Natural killer cell treated with Interleukin-12 subunit alpha and Interleukin-12 subunit beta and Interleukin-15 and Interleukin-18, amount 100 ng/mL, for 72 hours (primary cell): Measurements from ENCODE around the gene CTNND1. TPM values are rescaled to one million over a fixed set of nuclear protein-coding genes. Genes with fewer than 3 reads are reported as not detected.

Experiments used
- ATAC-seq, 2 donors: fragments of 150-1000 bp; cut with Tn5 transposase in 1 of 2; sonication (Bioruptor Pico), chemical (Tn5 transposase) in 1 of 2; 2 replicates each; pipeline ENCODE4 v1.10.0; 2021
- DNase-seq: peaks from one replicate; pipeline ENCODE4 v3.0.0; 2022; ENCODE audit warnings: low spot score
- H3K27ac Mint-ChIP-seq, 2 donors: 1 replicate in 1 of 2; 2 replicates in 1 of 2; pipeline ENCODE4 v1.8.0; 2022; ENCODE audit warnings: mixed read lengths in 2 of 2, mild to moderate bottlenecking in 1 of 2, moderate library complexity in 1 of 2
- H3K27me3 Mint-ChIP-seq, 2 donors: 1 replicate in 1 of 2; 2 replicates in 1 of 2; pipeline ENCODE4 v1.8.0; 2022; ENCODE audit warnings: mixed read lengths in 2 of 2
- H3K36me3 Mint-ChIP-seq: one replicate; pipeline ENCODE4 v1.8.0; 2022; ENCODE audit warnings: mixed read lengths
- H3K4me1 Mint-ChIP-seq, 2 donors: 1 replicate in 1 of 2; 2 replicates in 1 of 2; pipeline ENCODE4 v1.8.0; 2022; ENCODE audit warnings: low read depth in 2 of 2, mixed read lengths in 2 of 2, mild to moderate bottlenecking in 1 of 2
- H3K4me3 Mint-ChIP-seq: one replicate; pipeline ENCODE4 v1.8.0; 2022; ENCODE audit warnings: mixed read lengths
- H3K9me3 Mint-ChIP-seq: 2 replicates; pipeline ENCODE4 v1.8.0; 2022; ENCODE audit warnings: mixed read lengths
- total RNA-seq, 2 donors: library from RNA; stranded (reverse); gene quantifications; one replicate each; pipeline ENCODE4 v1.2.3, GENCODE V29; 2022

CTNND1 gene
- total RNA-seq, 2 donors from 2014 or later: 9.2 to 10.6 TPM

DNA sequence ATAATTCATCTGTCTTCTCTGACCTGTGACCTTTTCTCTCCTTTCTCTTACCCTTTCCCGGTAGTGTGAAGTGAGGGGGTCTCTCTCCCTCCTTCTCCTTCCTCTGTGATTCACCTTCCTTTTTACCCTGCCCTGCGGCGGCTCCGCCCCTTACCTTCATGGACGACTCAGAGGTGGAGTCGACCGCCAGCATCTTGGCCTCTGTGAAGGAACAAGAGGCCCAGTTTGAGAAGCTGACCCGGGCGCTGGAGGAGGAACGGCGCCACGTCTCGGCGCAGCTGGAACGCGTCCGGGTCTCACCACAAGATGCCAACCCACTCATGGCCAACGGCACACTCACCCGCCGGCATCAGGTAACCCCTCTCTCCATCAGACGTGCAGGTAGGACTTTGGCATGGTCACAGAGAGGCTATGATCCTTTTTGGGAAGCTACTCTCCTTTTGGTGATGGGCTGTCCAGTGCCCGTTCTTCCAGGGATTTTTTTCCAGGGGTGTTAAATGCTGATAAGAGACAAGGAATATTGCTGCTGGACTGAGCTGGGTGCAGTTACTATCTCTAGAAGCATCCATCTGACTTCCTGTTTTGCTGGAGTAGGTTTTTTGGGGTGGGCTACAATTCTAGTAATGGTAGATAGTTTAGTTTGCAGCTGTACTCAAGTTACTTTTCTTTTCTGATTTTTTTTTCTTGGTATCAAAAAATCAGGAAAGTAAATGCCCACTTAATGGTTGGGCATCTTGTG lies 29.9 kb downstream of the CTNND1 start:
- Mint-ChIP-seq H3K4me1 (peaks cover 24 to 38% of the 10 kb centered on the region in 2 donors), H3K27me3 (no peaks in the 10 kb centered on the region), H3K4me3 (peak overlapping the region; percentile 70), H3K9me3 (no peaks in the 10 kb centered on the region), H3K27ac (peak overlapping the region; percentile 45 to 61), H3K36me3 (no peaks in the 10 kb centered on the region)
- DNase-seq (no peak), ATAC-seq (no peak)

DNA sequence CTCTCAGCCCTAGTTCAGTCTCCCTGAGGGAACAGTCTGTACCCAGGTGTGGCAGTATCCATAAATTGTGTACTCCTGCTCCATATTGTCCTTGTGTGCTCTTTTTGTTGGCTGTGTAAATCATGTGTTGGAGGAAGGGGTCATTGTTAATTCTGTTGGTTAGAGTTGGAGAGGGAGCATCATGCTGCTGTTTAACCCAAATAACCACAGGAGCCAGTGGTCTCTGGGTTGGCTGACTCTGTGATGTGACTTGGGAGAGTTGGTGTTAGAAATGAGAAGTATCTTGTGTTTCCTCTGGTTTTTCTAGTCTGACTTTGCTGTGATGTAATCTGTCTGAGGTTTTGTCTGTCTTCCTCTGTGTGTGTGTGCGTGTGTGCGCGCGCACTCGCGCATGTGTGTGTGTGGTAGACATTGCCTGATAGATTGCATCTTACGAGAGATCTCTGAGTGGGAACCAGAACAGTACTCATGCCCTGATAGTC lies 30.5 kb downstream of the CTNND1 start:
- Mint-ChIP-seq H3K4me1 (peaks cover 24 to 38% of the 10 kb centered on the region in 2 donors), H3K4me3 (peak overlapping the region; percentile 70), H3K27ac (peak overlapping the region; percentile 45 to 61), H3K9me3 (no peaks in the 10 kb centered on the region), H3K27me3 (no peaks in the 10 kb centered on the region), H3K36me3 (no peaks in the 10 kb centered on the region)
- peak; percentile 88 for DNase-seq
- peak; percentile 96 to 97 for ATAC-seq

- no peak for DNase-seq
- no peaks in the 10 kb centered on the region for H3K9me3 Mint-ChIP-seq
- peak overlapping the region; percentile 45 to 61 for H3K27ac Mint-ChIP-seq
- ATAC-seq: peak in 1 of 2 donors; percentile 37
- no peaks in the 10 kb centered on the region for H3K36me3 Mint-ChIP-seq
- H3K27me3 Mint-ChIP-seq: no peaks in the 10 kb centered on the region
- H3K4me1 Mint-ChIP-seq: peaks cover 24 to 37% of the 10 kb centered on the region in 2 donors
- H3K4me3 Mint-ChIP-seq: peak overlapping the region; percentile 70
Measured at GRCh38 chr11:57792870-57793269, 31.3 kb downstream of the CTNND1 start.

DNA sequence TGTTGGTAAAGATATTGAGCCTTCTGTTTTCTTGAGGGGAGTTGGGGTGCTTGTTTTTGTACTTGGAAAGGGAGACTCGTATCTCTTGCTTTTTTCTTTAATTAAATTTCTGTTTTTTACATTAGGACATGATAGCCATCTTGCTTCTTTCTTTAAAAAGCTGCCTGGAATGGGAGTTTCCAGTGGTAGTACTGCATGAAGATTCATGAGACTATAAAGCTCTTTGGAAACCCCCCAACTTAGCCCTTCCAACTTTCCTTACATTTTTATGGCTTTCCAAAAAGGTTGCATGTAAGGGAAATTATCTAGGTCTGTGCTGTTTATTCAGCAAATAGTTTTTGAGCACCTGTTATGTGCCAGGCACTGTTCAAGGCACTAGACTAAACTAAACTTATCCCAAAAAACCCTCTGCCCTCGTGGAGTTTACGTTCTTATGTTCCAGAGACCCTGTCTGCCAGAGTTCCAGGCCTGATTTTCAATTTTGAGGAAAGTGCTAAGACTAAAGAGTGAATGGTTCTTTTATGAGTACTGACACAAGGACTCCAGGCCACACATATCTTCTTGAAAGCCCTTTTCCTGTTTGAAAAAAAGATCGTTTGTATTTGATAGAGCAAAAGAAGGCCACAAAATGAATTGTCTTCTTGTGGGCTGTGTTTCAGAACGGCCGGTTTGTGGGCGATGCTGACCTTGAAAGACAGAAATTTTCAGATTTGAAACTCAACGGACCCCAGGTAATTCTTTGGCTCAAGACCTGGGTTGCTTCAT lies 31.9 kb downstream of the CTNND1 start:
- H3K4me1 Mint-ChIP-seq: peaks cover 24 to 32% of the 10 kb centered on the region in 2 donors
- no peaks in the 10 kb centered on the region for H3K36me3 Mint-ChIP-seq
- H3K9me3 Mint-ChIP-seq: no peaks in the 10 kb centered on the region
- H3K4me3 Mint-ChIP-seq: peak overlapping the region; percentile 70
- ATAC-seq (no peak), DNase-seq (no peak)
- H3K27me3 Mint-ChIP-seq: no peaks in the 10 kb centered on the region
- peak overlapping the region; percentile 45 to 61 for H3K27ac Mint-ChIP-seq

GRCh38 chr11:57798905-57799559 lies 37.4 kb downstream of the CTNND1 start:
- Mint-ChIP-seq H3K36me3 (peaks cover 5% of the 10 kb centered on the region), H3K27ac (peak overlapping the region in 1 of 2 donors; percentile 25)
- ATAC-seq: no peak

DNA sequence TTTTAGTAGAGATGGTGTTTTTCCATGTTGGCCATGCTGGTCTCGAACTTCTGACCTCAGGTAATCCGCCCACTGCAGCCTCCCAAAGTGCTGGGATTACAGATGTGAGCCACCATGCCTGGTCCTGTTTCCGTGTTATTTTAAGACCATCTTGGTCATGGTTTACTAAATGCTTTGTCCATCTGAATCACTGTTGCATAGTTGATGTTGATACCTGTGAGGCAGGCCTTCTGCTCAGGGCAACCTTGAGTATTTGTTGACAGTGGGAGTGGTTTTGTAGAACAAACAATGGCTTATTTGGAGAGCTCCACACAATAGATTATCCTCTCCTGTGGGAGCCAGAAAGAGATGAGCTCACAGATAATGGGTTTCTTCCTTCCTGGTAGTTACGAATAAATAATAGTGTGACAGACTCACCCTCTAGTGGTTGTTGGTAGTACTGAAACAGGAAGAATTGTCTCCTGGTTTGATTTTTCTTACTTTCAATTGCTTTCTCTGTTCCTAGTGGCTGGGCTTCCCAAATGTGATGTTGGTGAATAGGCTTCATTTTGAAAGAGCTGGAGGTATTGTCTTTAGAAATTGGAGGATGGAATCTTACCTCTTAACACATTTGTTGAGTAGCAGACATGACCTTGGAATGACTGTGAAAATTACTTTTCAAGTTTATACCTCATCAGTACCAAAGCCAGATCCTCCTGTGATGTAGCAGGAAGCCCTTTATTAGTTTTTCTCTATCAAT lies 39.0 kb downstream of the CTNND1 start:
- peak overlapping the region; percentile 64 to 74 for H3K27ac Mint-ChIP-seq
- H3K4me3 Mint-ChIP-seq: peak overlapping the region; percentile 40
- H3K4me1 Mint-ChIP-seq: peaks cover 10 to 11% of the 10 kb centered on the region in 2 donors
- DNase-seq (no peak), ATAC-seq (peak; percentile 73 to 84)
- H3K9me3 Mint-ChIP-seq: no peaks in the 10 kb centered on the region
- H3K27me3 Mint-ChIP-seq: no peaks in the 10 kb centered on the region
- peaks cover 5% of the 10 kb centered on the region for H3K36me3 Mint-ChIP-seq

More at GRCh38 chr11:57798905-57799559, 37.4 kb downstream of the CTNND1 start:
- peaks cover 10 to 12% of the 10 kb centered on the region in 2 donors for H3K4me1 Mint-ChIP-seq
- no peaks in the 10 kb centered on the region for H3K9me3 Mint-ChIP-seq
- no peak overlapping the region for H3K4me3 Mint-ChIP-seq
- H3K27me3 Mint-ChIP-seq: no peaks in the 10 kb centered on the region
- DNase-seq: no peak

GRCh38 chr11:57801183-57801485 lies 39.5 kb downstream of the CTNND1 start:
- Mint-ChIP-seq H3K9me3 (no peaks in the 10 kb centered on the region), H3K27ac (peak overlapping the region; percentile 64 to 74), H3K4me1 (peaks cover 10 to 11% of the 10 kb centered on the region in 2 donors), H3K4me3 (peak overlapping the region; percentile 40), H3K36me3 (peaks cover 5% of the 10 kb centered on the region), H3K27me3 (no peaks in the 10 kb centered on the region)
- no peak for DNase-seq
- no peak for ATAC-seq

DNA sequence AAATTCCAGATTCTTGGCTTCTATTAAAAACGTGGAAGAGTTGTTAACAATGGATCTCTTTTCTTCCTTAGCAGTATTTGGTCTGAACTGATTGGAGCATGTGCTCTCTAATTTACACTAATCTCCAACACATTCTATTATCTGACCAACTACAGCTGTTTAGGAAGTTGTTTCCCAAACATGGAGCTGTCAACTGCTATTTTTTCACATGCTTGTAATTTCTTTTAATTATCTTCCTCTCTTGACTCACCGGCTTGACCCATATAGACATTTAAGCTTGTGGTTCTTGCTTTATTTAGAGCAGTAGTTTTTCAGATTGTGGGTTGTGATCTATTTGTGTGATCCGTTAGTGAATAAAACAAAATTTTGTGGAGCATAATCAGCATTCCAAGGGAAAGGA lies 40.8 kb downstream of the CTNND1 start:
- DNase-seq: no peak
- H3K27me3 Mint-ChIP-seq: no peaks in the 10 kb centered on the region
- no peak overlapping the region for H3K4me3 Mint-ChIP-seq
- no peak for ATAC-seq
- H3K9me3 Mint-ChIP-seq: no peaks in the 10 kb centered on the region
- peaks cover 10% of the 10 kb centered on the region for H3K36me3 Mint-ChIP-seq
- H3K27ac Mint-ChIP-seq: no peak overlapping the region
- H3K4me1 Mint-ChIP-seq: peaks cover 10 to 11% of the 10 kb centered on the region in 2 donors

DNA sequence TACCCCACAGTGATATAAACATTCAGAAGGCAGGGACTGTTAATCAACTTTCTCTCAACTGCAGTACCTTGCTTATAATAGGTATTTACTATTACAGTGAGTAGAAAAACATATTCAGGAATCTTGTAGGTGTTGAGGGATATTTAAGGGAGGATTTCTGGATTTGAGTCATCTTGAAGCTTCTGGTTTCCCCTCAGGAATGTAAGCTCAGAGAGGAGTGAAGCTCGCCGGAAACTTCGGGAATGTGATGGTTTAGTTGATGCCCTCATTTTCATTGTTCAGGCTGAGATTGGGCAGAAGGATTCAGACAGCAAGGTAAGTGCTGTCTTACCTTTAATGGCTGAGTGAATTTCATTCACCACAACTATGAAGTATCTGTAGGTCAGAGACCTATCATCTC lies 42.9 kb downstream of the CTNND1 start:
- Mint-ChIP-seq H3K4me3 (no peak overlapping the region), H3K36me3 (peaks cover 10% of the 10 kb centered on the region), H3K27ac (no peak overlapping the region), H3K9me3 (no peaks in the 10 kb centered on the region), H3K4me1 (peaks cover 10 to 11% of the 10 kb centered on the region in 2 donors), H3K27me3 (no peaks in the 10 kb centered on the region)
- DNase-seq (no peak), ATAC-seq (no peak)

DNA sequence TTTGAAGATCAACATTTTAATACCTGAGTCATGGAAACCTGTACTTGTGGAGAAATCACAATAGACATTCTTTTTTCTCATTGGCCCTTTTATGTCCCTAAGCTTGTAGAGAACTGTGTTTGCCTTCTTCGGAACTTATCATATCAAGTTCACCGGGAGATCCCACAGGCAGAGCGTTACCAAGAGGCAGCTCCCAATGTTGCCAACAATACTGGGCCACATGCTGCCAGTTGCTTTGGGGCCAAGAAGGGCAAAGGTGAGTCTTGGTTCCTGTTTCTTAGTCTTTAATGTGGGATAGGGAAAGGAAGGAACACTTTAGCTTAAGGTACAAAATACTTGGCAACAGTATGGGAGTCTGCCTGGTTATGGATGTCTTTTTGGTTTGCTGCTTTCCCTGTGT lies 44.2 kb downstream of the CTNND1 start:
- Mint-ChIP-seq H3K27me3 (no peaks in the 10 kb centered on the region), H3K9me3 (no peaks in the 10 kb centered on the region), H3K4me3 (no peak overlapping the region), H3K4me1 (peaks cover 5 to 6% of the 10 kb centered on the region in 2 donors), H3K27ac (no peak overlapping the region), H3K36me3 (peaks cover 10% of the 10 kb centered on the region)
- DNase-seq: no peak
- ATAC-seq: no peak

DNA sequence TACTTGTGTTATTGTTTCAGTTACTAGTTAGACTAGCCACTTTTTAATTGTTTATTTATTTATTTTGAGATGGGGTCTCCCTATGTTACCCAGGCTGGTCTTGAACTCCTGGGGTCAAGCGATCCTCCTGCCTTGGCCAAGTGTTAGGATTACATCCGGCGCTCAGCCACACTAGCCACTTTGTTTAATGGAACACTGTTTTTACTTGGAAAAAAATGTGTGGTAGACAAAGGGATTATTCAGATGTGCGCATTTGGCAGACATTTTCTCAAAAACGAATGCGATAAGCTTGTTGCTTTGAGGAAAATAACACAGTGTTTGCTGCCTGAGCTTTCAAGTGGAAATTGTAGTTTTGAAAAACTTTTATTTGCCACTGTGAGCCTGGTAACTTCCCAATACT lies 51.0 kb downstream of the CTNND1 start:
- Mint-ChIP-seq H3K27me3 (no peaks in the 10 kb centered on the region), H3K9me3 (no peaks in the 10 kb centered on the region), H3K36me3 (peaks cover 6% of the 10 kb centered on the region), H3K4me1 (peaks cover 6 to 13% of the 10 kb centered on the region in 2 donors), H3K27ac (no peak overlapping the region), H3K4me3 (no peak overlapping the region)
- DNase-seq (no peak), ATAC-seq (no peak)

GRCh38 chr11:57815476-57815875 lies 53.9 kb downstream of the CTNND1 start:
- Mint-ChIP-seq H3K27ac (no peak overlapping the region), H3K36me3 (peaks cover 6% of the 10 kb centered on the region), H3K4me1 (peaks cover 6 to 13% of the 10 kb centered on the region in 2 donors), H3K4me3 (peak overlapping the region; percentile 46), H3K9me3 (no peaks in the 10 kb centered on the region), H3K27me3 (no peaks in the 10 kb centered on the region)
- ATAC-seq: peak; percentile 55 to 59
- DNase-seq: no peak

GRCh38 chr11:57815877-57816276 lies 54.3 kb downstream of the CTNND1 start:
- Mint-ChIP-seq H3K27me3 (no peaks in the 10 kb centered on the region), H3K36me3 (peaks cover 6% of the 10 kb centered on the region), H3K27ac (no peak overlapping the region), H3K4me1 (peaks cover 6 to 13% of the 10 kb centered on the region in 2 donors), H3K4me3 (peak overlapping the region; percentile 46), H3K9me3 (no peaks in the 10 kb centered on the region)
- ATAC-seq: no peak
- DNase-seq: no peak
